Liver (tissue), 3 donors: ENCODE data around the gene FXYD4.

ENCODE experiments used
- ATF3 ChIP-seq: IDR thresholded peaks from 2 replicates; pipeline ENCODE4 v1.6.1; 2016; ENCODE audit warnings: antibody characterized with exemption
- CTCF ChIP-seq: fragments of 150-350 bp; IDR thresholded peaks from 2 replicates; pipeline ENCODE4 v1.5.1; 2017; ENCODE audit warnings: improper control_type of control experiment, low read depth, low read length; ENCODE audit not compliant: missing input control
- EGR1 ChIP-seq, 2 donors: IDR thresholded peaks; 2 replicates each; pipeline ENCODE4 v1.6.1; 2016 to 2018; ENCODE audit warnings: antibody characterized with exemption in 2 of 2, low read depth in 2 of 2
- FOXA1 ChIP-seq: IDR thresholded peaks from 2 replicates; pipeline ENCODE4 v1.6.1; 2016; ENCODE audit warnings: antibody characterized with exemption
- GABPA ChIP-seq, 2 donors: IDR thresholded peaks in 1 of 2; conservative IDR thresholded peaks in 1 of 2; 2 replicates each; pipeline ENCODE4 v1.6.1; 2016; ENCODE audit warnings: antibody characterized with exemption in 2 of 2, mild to moderate bottlenecking in 1 of 2, moderate library complexity in 1 of 2
- JUND ChIP-seq, 2 donors: IDR thresholded peaks; 2 replicates each; pipeline ENCODE4 v1.6.1; 2016; ENCODE audit warnings: antibody characterized with exemption in 2 of 2
- MAX ChIP-seq: IDR thresholded peaks from 2 replicates; pipeline ENCODE4 v1.6.1; 2016; ENCODE audit warnings: antibody characterized with exemption
- NR2F2 ChIP-seq: IDR thresholded peaks from 2 replicates; pipeline ENCODE4 v1.6.1; 2016; ENCODE audit warnings: antibody characterized with exemption
- TAF1 ChIP-seq: conservative IDR thresholded peaks from 2 replicates; pipeline ENCODE4 v1.6.1; 2016; ENCODE audit warnings: antibody characterized with exemption, mild to moderate bottlenecking
- ZBTB33 ChIP-seq: IDR thresholded peaks from 2 replicates; pipeline ENCODE4 v1.6.1; 2016; ENCODE audit warnings: antibody characterized with exemption
- donor health status: healthy.
- donor health status: healthy.

- TF ChIP-seq CTCF (no peak), JUND (IDR thresholded peaks at IDR 0.05) (no peak), TAF1 (no peak), EGR1 (IDR thresholded peaks at IDR 0.05; ENCODE audit: low read depth in 2 of 2) (no peak), MAX (no peak), GABPA (IDR thresholded peaks at IDR 0.05 in 1 of 2, conservative IDR thresholded peaks at IDR 0.05 in 1 of 2) (no peak), FOXA1 (no peak), ATF3 (no peak), ZBTB33 (no peak), NR2F2 (no peak)
Observed at GRCh38 chr10:43410345-43410744, 38.9 kb downstream of the FXYD4 start.
